ENCODE data around the gene CTIF.

The CTIF gene

GRCh38 chr18:48534364-48534763 is 4.5 kb upstream of the CTIF start:
- no peak for DNase-seq
- Histone ChIP-seq H3K9ac (ENCODE audit: low read length) (no peak overlapping the region), H4K20me1 (ENCODE audit: insufficient read depth, low read length) (no peaks in the 10 kb centered on the region), H3K4me3 (ENCODE audit: low read length) (no peak overlapping the region), H3K9me2 (replicated peaks; ENCODE audit: insufficient read depth, low read length) (no peaks in the 10 kb centered on the region), H3K9me3 (replicated peaks; ENCODE audit: insufficient read depth, low read length) (no peaks in the 10 kb centered on the region), H3K27me3 (replicated peaks; ENCODE audit: insufficient read depth, low read length) (no peaks in the 10 kb centered on the region), H3K27ac (ENCODE audit: low read length) (no peak overlapping the region), H2AFZ (ENCODE audit: low read length) (no peak overlapping the region), H3K4me2 (ENCODE audit: low read depth, low read length) (no peak overlapping the region), H3K4me1 (ENCODE audit: low read length) (no peaks in the 10 kb centered on the region), H3K36me3 (replicated peaks; ENCODE audit: insufficient read depth, low read length) (no peaks in the 10 kb centered on the region), H3F3A (ENCODE audit: insufficient read depth, low read length) (0 out of 2 replicates have a peak, but pooled peaks cover under 1% of the 10 kb centered on the region), H3K79me2 (ENCODE audit: low read length) (0 out of 2 replicates have a peak, but pooled peaks cover 1% of the 10 kb centered on the region)
- TF ChIP-seq EZH2 (optimal IDR thresholded peaks at IDR 0.05; ENCODE audit: low read depth, low read length): no peak
- TF ChIP-seq, protein P1, sequence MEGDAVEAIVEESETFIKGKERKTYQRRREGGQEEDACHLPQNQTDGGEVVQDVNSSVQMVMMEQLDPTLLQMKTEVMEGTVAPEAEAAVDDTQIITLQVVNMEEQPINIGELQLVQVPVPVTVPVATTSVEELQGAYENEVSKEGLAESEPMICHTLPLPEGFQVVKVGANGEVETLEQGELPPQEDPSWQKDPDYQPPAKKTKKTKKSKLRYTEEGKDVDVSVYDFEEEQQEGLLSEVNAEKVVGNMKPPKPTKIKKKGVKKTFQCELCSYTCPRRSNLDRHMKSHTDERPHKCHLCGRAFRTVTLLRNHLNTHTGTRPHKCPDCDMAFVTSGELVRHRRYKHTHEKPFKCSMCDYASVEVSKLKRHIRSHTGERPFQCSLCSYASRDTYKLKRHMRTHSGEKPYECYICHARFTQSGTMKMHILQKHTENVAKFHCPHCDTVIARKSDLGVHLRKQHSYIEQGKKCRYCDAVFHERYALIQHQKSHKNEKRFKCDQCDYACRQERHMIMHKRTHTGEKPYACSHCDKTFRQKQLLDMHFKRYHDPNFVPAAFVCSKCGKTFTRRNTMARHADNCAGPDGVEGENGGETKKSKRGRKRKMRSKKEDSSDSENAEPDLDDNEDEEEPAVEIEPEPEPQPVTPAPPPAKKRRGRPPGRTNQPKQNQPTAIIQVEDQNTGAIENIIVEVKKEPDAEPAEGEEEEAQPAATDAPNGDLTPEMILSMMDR (IDR thresholded peaks at IDR 0.05; ENCODE audit: low read length): no peak

GRCh38 chr18:48535956-48536355 is 2.9 kb upstream of the CTIF start:
- H3K9me3 ChIP-seq (replicated peaks; ENCODE audit: insufficient read depth, low read length): no peaks in the 10 kb centered on the region
- no peaks in the 10 kb centered on the region for H3K27me3 ChIP-seq (replicated peaks; ENCODE audit: insufficient read depth, low read length)
- no peak overlapping the region for H3K27ac ChIP-seq (ENCODE audit: low read length)
- H3K4me2 ChIP-seq (ENCODE audit: low read depth, low read length): no peak overlapping the region
- no peaks in the 10 kb centered on the region for H3K4me1 ChIP-seq (ENCODE audit: low read length)
- no peak for DNase-seq
- no peaks in the 10 kb centered on the region for H3K9me2 ChIP-seq (replicated peaks; ENCODE audit: insufficient read depth, low read length)
- peaks cover 7% of the 10 kb centered on the region for H3F3A ChIP-seq (ENCODE audit: insufficient read depth, low read length)
- H2AFZ ChIP-seq (ENCODE audit: low read length): no peak overlapping the region
- no peaks in the 10 kb centered on the region for H3K36me3 ChIP-seq (replicated peaks; ENCODE audit: insufficient read depth, low read length)
- no peak overlapping the region for H3K9ac ChIP-seq (ENCODE audit: low read length)
- no peak overlapping the region for H3K4me3 ChIP-seq (ENCODE audit: low read length)
- H3K79me2 ChIP-seq (ENCODE audit: low read length): peaks cover 8% of the 10 kb centered on the region; the same call in 1 of the 2 replicates
- TF ChIP-seq EZH2phosphoT487 (IDR thresholded peaks at IDR 0.05; ENCODE audit: low read length) (no peak), EZH2 (optimal IDR thresholded peaks at IDR 0.05; ENCODE audit: low read depth, low read length) (no peak)
- TF ChIP-seq, protein P1 (IDR thresholded peaks at IDR 0.05; ENCODE audit: low read length): no peak
- no peaks in the 10 kb centered on the region for H4K20me1 ChIP-seq (ENCODE audit: insufficient read depth, low read length)

- Histone ChIP-seq H3F3A (ENCODE audit: insufficient read depth, low read length) (peaks cover 9% of the 10 kb centered on the region), H3K9me3 (replicated peaks; ENCODE audit: insufficient read depth, low read length) (no peaks in the 10 kb centered on the region), H3K27me3 (replicated peaks; ENCODE audit: insufficient read depth, low read length) (no peaks in the 10 kb centered on the region), H3K4me2 (ENCODE audit: low read depth, low read length) (no peak overlapping the region), H3K4me3 (ENCODE audit: low read length) (no peak overlapping the region), H2AFZ (ENCODE audit: low read length) (no peak overlapping the region), H3K9ac (ENCODE audit: low read length) (no peak overlapping the region), H3K9me2 (replicated peaks; ENCODE audit: insufficient read depth, low read length) (no peaks in the 10 kb centered on the region), H3K36me3 (replicated peaks; ENCODE audit: insufficient read depth, low read length) (no peaks in the 10 kb centered on the region), H3K4me1 (ENCODE audit: low read length) (0 out of 2 replicates have a peak, but pooled peaks cover 2% of the 10 kb centered on the region), H3K27ac (ENCODE audit: low read length) (no peak overlapping the region), H4K20me1 (ENCODE audit: insufficient read depth, low read length) (no peaks in the 10 kb centered on the region), H3K79me2 (ENCODE audit: low read length) (peaks cover 8% of the 10 kb centered on the region; the same call in 1 of the 2 replicates)
- no peak for DNase-seq
- TF ChIP-seq, protein P1 (IDR thresholded peaks at IDR 0.05; ENCODE audit: low read length): no peak
- no peak for TF ChIP-seq EZH2 (optimal IDR thresholded peaks at IDR 0.05; ENCODE audit: low read depth, low read length)
- no peak for TF ChIP-seq EZH2phosphoT487 (IDR thresholded peaks at IDR 0.05; ENCODE audit: low read length)
These were observed 2.3 kb upstream of the CTIF start for GRCh38 chr18:48536516-48536915.

Data from MM.1S (cell line).